ENCODE measurements around the gene RALGDS.

RALGDS gene

GRCh38 chr9:133162861-133163503 is 41.9 kb upstream of the RALGDS start:
- Mint-ChIP-seq H3K9me3 (no peaks in the 10 kb centered on the region), H3K36me3 (ENCODE audit: low read depth) (peaks cover 11% of the 10 kb centered on the region), H3K4me1 (peaks cover 29% of the 10 kb centered on the region), H3K4me3 (peak overlapping the region; percentile 64), H3K27ac (no peak overlapping the region), H3K27me3 (ENCODE audit: low read depth, poor library complexity) (peaks cover 20% of the 10 kb centered on the region)
- DNase-seq = no peak
- no peak for TF ChIP-seq CTCF (IDR thresholded peaks at IDR 0.05)

GRCh38 chr9:133161547-133161950 is 40.5 kb upstream of the RALGDS start:
- no peak for TF ChIP-seq CTCF (IDR thresholded peaks at IDR 0.05)
- H3K36me3 Mint-ChIP-seq (ENCODE audit: low read depth) = peaks cover 11% of the 10 kb centered on the region

GRCh38 chr9:133160742-133161546 is 39.9 kb upstream of the RALGDS start:
- Mint-ChIP-seq H3K9me3 (no peaks in the 10 kb centered on the region), H3K36me3 (ENCODE audit: low read depth) (peaks cover 11% of the 10 kb centered on the region), H3K4me1 (peaks cover 23% of the 10 kb centered on the region), H3K4me3 (no peak overlapping the region), H3K27me3 (ENCODE audit: low read depth, poor library complexity) (peaks cover 15% of the 10 kb centered on the region), H3K27ac (no peak overlapping the region)
- TF ChIP-seq CTCF (IDR thresholded peaks at IDR 0.05) = peak; percentile 62
- DNase-seq = no peak

More at GRCh38 chr9:133161547-133161950, 40.5 kb upstream of the RALGDS start:
- Mint-ChIP-seq H3K27ac (no peak overlapping the region), H3K27me3 (ENCODE audit: low read depth, poor library complexity) (peaks cover 20% of the 10 kb centered on the region), H3K4me1 (peaks cover 23% of the 10 kb centered on the region), H3K9me3 (no peaks in the 10 kb centered on the region), H3K4me3 (no peak overlapping the region)
- DNase-seq = no peak

- no peaks in the 10 kb centered on the region for H3K9me3 Mint-ChIP-seq
- DNase-seq = no peak
- H3K36me3 Mint-ChIP-seq (ENCODE audit: low read depth) = peaks cover 11% of the 10 kb centered on the region
- H3K27ac Mint-ChIP-seq = no peak overlapping the region
- H3K27me3 Mint-ChIP-seq (ENCODE audit: low read depth, poor library complexity) = peaks cover 14% of the 10 kb centered on the region
- no peak for TF ChIP-seq CTCF (IDR thresholded peaks at IDR 0.05)
- H3K4me3 Mint-ChIP-seq = no peak overlapping the region
- H3K4me1 Mint-ChIP-seq = peaks cover 17% of the 10 kb centered on the region
Observed at GRCh38 chr9:133158695-133159094, 37.7 kb upstream of the RALGDS start.

- peaks cover 25% of the 10 kb centered on the region for H3K4me1 Mint-ChIP-seq
- peaks cover under 1% of the 10 kb centered on the region for H3K27me3 Mint-ChIP-seq (ENCODE audit: low read depth, poor library complexity)
- no peaks in the 10 kb centered on the region for H3K9me3 Mint-ChIP-seq
- no peak for DNase-seq
- TF ChIP-seq CTCF (IDR thresholded peaks at IDR 0.05) = no peak
- H3K27ac Mint-ChIP-seq = no peak overlapping the region
- H3K4me3 Mint-ChIP-seq = no peak overlapping the region
- H3K36me3 Mint-ChIP-seq (ENCODE audit: low read depth) = peaks cover 6% of the 10 kb centered on the region
Observed at GRCh38 chr9:133155156-133155555, 34.1 kb upstream of the RALGDS start.

Data from nephron progenitor cell (in vitro differentiated cells).